NCI-H345 (cell line): ENCODE measurements around the gene PHLPP1.

Experiments
- DNase-seq: peaks from one replicate; lab custom pipeline; 2025; lab: John Stamatoyannopoulos, UW

PHLPP1 gene

DNA sequence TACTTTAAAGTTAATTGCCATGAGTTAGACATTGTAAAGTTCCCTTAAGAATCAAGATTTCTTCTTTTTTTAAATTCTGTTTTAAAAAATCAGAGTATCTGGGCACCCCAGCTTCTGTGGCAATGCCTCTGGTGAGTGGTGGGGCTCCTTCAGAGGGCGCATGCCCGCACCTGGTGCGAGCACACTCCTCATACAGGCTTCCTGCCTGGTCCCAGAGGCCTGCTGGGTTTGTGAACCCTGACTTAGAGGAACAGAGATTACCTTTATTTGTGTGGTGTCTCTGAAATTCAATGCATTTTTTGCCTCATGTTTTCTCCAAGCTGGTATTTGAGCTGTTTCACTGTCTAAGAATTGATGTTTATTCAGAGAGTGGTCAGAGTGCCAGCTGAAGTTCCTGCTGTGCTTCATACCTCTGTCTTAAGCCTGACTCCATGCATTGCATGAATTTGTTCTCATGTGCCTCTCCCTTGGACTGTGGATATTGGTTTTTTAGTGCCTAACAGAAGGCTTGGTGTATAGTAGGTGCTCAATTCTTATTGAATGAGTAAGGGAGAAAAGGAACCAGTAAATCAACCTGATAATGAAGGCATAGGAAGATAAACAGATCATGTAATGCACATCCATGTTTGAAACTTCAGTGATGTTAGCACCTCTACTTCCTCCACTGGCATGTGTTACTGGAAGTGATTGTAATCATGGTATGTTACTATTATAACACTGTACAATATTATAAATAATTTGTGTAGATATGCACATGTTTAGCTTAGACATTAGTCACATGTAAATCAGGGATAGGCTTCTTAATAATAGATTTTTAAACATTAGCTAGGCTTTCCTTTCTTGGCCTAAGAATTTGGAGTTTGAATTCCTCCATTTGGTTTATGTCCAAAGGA, 29.0 kb downstream of the PHLPP1 start:
- no peak for DNase-seq

DNA sequence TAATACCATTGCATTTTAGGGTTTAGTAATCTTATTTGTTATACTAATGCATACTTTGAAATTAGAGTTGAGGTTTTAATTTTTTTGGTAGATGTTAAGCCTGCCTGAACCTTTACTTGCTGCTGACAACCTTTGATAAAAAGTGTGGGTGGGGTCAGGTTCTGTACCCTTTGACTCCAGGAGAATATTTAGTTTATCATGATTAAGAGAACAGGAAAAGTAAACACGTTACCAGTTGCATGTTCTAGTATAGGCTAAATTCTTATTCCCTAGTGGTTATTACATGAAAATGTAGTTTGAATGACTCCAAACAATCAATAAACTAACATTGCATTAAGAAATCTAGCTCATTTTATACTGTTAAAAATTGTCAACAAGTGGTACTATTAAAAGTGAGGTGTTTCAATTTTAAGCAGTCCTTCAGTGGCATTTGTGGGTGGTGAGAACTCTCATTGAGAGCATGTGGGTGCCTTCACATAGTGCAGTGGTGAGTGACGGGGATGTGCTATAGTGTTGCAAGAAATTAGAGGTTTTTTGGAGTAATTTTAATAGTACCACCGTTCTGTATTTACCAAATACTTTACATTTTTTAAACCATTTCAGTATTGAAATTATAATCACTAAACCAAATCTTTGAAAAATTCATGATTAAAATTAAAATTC, 29.9 kb downstream of the PHLPP1 start:
- DNase-seq = no peak

DNA sequence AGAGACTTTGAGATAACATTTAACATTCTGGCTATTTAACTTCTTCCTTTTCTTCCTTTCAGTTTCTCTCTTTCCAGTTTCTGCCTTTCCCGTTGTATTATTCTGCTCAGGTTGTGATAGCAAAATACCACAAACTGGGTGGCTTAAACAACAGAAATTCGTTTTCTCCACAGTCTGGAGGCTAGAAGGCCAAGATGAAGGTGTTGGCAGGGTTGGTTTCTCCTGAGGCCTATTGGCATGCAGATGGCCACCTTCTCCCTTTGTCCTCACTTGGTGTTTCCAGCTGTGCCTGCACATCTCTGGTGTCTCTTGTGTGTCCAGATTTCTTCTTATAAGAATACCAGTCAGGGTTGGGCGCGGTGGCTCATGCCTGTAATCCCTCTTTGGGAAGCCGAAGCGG, 34.0 kb downstream of the PHLPP1 start:
- DNase-seq = no peak

DNA sequence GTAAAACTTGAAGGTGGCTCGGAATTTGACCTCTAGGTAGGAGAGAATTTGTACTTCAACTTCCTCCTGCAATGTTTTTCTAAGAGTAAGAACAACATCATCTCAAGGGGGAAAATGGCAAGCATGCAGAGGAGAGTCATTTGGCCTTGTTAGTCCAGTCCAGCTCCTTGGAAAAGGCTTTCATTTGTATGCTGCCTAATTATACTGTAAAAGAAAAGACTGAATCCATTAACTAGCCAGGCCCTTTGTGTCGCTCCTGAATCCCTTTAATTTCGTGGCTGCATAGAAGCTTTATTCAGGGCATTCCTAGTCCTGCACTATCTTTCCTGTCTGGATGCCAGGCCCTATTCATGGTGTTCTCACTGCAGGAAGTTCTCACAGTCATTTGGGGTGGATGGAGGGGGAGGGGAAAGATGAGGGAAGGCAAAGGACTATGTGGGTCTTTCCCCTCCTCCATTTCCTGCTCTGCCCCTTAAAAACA, 36.0 kb downstream of the PHLPP1 start:
- DNase-seq = no peak

DNA sequence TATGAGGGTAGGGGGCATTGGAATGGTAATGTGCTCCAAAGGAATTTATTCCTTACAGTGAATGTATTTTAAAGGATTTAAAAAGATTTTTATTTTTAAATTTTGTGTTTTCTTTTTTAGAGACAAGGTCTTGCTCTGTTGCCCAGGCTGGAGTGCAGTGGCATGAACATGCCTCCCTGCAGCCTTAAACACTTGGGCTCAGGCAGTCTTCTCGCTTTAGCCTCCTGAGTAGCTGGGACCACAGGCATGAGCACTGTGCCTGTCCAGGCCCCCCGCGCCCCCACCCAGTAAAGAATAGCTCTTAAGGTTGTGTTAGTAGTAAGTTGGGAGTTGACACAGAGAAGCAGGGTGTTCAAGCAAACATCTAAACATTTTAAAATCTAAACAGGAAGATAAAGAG, 36.6 kb downstream of the PHLPP1 start:
- no peak for DNase-seq

DNA sequence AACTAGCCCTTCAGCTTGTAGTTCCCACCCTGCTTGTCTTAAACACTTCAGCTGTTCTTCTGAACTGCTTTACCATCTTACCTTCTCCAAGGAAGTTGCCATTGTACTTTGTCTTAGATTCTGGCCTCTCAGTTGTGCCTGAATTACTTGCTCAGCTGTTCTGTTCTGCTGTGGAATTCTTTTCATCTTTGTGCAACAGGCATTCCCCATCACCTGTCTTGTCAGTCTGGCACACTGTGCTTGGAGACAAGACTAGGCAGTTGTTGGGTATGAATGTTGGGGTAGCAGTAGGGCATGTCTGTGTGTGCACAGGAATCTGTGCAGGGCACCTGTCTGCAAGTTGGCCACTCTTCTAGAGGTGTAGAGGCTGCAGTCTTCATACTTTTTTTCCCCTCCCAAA, 38.7 kb downstream of the PHLPP1 start:
- DNase-seq = no peak

DNA sequence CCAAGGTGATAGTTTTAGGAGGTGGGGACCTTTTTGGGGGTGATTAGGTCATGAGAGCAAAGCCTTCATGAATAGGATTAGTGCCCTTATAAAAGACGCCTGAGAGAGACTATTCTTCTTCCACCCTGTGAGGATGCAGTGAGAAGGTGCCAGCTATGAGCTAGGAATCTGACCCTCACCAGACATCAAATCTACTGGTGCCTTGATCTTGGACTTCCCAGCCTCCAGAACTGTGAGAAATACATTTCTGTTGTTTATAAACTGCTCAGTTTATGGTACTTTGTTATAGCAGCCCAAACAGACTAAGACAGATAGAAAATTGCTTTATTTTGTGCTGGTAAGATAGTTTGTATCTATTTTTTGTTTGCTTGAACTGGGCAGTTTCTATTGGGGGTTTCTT, 40.1 kb downstream of the PHLPP1 start:
- no peak for DNase-seq

DNA sequence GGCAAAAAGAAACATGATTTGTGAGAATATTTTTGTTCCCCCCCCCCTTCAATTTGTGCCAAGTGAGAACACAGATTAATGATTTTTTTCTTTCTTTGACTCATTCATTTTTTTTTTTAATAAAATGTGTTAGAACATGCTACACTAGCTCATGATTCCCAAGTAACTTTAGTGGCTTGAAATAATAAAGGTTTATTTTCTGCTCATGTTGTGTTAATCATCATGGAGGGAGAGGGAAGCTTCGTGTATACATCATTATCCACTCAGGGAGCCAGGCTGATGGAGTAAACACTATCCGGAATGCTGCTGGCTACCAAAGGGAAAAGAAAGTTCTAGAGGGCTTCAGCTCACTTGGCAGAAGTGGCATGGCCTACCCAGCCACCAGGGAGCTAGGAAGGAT, 40.6 kb downstream of the PHLPP1 start:
- DNase-seq = no peak

DNA sequence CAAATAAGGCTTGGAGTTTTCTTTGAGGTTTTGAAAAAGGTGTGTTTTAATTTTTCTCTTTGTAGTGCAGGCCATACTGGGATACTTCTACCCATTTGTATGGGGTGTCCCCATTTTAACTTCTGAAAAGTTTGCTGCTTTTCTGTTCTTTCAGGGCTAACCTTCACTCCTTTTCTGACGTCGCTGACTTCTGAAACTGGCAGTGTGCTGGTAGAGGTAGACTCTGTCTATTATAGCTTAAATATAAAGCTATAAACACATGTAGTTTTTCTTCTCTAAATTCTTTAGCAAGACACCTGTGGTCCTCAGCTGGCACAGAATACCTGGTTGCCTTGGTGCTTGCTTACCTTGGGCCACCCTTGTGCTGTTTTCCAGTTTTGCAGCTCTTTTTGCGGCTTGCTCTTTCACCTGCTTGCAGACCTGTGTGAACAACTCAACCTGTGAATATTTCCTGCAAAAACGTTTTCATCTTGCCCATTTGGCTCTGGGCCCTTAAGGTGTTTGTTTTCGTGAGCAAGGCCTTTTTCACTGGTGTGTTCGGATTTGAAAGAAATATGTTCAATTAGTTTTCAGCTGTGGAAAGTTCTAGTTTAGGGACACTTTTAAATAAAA, 42.2 kb downstream of the PHLPP1 start:
- no peak for DNase-seq

DNA sequence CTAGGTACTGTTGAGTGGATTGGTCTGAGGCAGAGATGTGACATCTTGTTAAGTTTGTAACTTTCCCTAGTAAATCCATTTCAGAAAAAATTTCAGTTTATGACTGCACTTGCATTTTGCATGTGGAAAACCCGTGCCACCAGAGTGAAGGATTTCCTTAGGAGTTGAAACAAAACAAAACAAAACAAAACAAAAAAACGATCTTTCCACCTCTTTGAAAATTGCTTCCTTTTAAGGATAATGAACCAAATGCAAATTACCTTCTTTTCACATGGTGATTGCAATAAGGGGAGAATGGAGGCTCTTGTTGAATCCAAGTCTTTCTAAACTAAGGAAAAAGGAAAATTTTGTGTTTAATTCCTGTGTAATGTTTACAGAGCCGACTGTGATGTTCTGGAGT, 43.2 kb downstream of the PHLPP1 start:
- DNase-seq = no peak

DNA sequence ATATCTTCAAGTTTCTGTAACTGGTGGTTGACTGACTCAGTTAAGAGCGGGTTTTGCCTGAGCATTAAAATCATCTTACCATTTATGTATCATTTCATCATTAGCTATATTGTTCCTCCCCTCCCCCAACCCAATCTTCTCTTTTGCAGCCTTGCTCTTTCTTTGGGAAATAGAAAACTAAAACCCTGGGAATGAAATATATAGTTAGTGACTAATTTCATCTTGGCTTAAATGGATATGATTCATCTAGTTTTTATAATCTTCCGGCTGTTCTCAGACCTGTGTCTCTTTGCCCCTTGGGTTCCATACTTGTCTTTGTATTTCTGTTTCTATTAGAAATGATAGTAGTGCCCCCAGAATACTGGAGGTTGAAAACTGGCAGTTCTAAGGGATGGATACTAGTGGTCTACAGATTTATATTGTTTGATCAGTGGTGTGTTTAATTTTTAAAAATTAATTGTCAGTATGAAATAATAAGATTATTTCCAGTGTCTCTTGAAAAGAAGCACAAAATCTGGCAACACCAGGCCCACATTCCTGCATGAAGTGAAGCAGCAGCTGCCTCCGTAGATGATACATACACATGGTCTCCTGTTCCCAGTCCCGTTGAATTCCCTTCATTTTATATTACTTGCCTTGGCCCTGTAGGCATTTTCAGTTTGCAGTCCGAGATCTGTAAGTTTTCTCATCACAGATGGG, 44.5 kb downstream of the PHLPP1 start:
- no peak for DNase-seq

DNA sequence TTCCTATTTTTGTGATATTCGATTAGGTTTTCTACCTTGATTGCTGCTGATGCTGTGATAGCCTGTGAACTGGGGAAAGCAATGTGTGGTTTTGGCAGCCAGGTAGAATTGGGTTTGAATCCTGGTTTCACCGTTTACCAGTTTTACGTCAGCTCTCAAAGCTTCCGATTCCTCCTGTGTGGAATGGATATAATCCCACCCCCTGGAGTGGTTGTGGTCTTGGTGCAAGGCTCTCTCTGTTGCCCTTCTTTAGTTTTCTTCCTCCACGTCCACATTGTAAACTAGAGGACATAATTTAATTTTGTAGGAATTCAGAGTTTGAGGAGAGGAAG, 45.0 kb downstream of the PHLPP1 start:
- no peak for DNase-seq

DNA sequence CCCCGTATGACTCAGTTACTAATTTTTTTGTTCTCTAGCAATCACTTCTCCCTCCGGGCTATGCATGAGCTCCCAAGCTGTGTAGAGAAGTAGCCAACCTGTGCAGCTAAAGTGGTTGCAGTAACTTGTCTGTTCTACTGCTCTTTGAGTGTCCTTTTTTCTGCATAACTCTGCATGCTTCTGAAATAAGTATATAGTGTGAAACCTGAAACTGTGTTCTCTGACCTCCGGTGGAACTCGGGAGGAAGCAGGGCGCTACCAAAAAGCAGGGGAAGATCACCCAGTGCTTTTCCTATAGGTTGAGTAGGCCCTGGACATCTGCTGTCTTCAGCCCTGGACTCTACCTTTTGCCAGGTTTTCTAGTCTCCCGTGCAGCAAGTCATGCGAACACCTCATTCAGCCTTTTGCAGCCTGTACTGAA, 47.8 kb downstream of the PHLPP1 start:
- DNase-seq = no peak

DNA sequence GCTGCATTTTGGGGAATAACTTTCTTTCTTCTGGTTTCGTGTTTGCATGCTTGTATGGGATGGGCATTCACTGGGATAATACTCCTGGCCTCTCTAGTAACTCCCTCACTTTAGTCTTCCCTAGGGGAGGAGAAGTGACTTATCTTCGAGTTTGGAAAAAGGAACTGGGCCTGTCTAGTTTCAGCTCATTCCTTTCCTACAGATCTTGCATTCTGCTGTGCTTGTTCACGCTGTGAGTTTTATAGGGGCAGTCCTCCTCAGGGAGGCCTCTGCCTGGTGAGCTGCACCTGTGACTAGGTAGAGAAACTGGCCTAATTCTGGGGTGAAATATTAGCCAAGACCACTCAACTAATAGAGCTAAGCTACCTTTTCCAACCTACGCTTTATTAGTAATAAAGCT, 50.9 kb downstream of the PHLPP1 start:
- DNase-seq = no peak

DNA sequence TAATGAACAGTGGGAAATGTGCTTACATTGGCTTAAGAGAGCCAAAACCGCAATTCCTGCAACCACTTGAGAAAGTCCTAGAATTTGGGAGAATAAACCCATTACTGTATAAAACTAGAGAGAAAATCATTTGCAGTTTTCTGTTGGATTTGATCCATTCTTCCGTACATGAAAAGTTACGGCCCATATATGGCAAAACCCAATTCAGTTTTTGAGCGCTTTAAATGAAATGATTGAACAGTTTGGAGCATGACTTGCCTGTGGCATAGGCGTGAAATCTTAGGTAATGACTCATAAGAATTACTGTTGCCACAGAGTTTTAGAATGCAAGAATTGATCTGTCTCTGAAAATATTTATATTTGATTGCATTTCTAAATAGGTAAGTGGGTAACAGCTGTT, 52.0 kb downstream of the PHLPP1 start:
- DNase-seq = no peak

DNA sequence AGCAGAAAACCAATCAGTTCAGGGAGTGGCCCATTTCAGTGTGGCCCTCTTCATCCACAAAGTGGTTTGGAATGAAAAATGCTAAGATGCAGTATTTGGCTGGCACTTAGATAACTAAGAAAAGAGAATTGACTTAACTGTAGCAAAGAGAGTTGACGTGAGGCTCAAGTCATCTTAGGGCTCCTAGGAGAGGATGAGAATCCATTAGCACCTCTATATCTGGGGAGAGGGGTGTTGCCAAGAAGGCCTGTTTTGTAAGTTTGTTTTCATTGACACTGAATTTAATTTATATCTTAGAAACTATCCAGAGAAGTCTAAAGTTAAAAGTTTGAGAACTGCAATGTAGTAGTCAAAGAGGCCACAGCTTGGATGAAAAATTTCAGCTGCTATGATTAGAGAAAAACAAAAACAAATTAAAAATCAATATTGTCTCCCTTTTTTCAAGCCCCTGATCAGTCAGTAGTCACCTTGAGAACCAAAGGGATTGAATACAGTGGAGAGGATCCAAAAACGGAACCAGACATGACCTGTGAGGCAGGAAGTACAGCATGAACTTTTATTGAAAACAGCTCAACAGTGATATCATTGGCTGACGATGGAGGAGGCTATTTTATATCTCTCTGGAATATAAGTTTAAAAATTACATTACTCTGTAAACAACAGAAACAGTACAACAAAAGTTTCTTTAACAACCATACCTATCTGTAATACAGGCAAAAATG, 52.7 kb downstream of the PHLPP1 start:
- no peak for DNase-seq

DNA sequence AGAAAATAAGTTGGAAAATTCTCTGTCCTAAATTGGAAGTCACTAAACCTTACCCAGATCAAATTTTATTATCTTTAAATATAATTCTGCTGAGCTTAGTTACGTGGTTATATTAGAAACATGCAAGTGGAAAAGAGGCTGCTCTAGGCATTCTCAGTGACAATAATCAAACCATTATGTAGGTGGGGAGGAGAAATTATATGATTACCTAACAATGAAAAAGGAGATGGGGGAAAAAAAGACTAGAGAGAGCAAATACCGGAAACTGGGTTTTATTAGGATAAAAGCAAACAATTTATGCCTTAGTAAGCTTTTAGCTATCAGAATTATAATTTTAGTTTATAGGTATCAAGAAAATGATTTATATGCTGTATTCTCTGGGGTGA, 53.2 kb downstream of the PHLPP1 start:
- no peak for DNase-seq

DNA sequence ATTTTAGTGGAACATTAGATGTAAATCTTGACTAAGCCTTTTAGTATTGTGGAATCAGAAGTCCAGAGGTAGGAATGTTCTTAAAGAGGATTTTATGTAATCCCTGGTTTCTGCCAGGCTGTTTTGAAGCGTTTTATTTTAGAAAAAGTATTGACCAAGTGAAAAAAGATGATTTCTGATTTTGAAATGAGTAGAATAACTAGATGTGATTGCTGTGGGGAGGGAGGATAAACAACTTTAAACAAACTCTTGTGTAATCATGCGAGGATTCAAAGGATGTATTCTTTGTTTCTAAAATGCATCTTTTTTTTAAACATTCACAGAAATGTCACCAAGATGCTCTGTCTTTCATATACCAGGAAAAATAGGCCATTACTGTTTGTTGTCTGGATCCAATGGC, 53.9 kb downstream of the PHLPP1 start:
- no peak for DNase-seq

DNA sequence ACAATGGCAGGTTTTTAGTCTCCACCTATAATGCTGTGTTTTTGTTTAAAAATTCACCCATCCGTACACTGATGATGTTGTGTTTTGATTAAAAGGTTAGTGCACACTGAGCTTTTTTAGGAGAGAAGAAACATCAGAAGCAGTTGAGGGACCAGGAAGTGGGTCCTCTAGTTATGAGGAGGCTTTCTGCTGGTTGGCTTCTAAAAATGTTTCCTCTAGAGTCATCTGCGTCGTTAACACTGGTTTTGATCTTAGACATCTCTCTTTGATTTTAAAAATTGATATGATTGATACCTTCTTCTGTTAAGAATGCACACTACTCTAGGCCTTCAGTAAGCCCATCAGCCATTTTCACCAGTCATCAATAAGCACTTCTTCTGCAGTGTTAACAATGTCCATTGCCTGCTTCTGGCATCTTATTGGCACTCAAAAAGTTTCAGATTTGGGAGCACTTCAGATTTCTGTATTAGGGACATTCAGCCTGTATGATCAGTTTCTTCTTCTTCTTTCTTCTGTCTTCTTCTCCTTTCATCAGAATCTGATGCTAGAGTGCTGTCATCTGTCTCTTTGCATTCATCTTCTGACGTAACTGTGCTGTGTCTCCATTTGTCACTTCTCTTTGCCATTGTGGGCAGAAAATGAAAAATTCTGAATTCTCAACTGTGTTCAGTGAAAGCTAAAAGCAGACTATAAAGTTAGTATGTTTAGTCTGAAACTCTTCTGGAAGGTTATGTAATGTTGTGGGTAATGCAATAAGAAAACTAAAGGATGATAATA, 56.3 kb downstream of the PHLPP1 start:
- DNase-seq = no peak

DNA sequence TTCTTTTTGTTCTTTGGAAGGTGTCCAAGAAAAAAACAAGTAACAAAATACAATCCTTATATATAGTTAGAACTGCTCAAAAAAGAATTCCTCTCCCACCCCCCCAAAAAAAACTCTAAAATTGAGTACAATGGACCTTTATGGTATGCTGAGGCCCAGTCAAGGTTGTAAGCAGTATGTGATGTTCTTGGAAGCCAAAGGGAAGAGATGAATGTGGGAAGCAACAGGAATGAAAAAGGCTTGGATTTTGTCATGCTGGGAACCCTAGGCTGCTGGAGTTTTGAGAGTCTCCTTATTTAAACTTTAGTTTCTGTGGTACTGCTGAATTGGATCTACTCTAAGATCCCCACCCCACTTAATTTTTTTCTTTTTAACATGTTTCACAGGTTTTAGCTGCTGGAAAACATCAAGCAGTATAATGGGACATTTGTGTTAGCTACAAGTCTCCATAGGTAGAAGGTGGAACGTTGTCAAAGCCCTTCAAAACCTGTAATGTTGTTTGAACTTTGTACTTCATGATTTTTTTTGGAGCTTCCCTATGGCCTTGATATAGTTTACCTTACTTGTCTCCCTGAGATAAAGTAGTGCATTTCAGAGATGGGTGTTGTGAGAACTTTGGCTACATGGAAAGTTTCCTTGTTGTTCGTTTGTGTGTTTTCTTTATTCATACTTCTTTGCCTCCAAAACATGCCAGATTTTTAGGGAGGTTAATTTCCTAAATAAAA, 57.7 kb downstream of the PHLPP1 start:
- no peak for DNase-seq
